ENCODE data around the gene EPN2.

EPN2 gene

DNA sequence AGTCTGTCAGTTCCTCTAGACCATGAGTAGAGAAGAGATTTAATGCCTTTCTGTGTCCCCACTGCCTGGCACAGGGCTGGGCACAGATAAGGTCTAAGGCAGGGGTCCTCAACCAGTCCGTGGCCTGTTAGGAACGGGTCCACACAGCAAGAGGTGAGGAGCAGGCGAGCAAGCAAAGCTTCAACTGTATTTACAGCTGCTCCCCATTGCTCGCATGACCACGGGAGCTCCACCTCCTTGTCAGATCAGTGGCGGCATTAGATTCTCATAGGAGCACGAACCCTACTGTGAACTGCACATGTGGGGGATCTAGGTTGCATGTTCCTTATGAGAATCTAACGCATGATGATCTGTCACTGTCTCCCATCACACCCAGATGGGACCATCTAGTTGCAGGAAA is 123.6 kb downstream of the EPN2 start:
- no peak for DNase-seq (ENCODE audit: insufficient read length, low spot score)
- peak; percentile 69 for FAIRE-seq

DNA sequence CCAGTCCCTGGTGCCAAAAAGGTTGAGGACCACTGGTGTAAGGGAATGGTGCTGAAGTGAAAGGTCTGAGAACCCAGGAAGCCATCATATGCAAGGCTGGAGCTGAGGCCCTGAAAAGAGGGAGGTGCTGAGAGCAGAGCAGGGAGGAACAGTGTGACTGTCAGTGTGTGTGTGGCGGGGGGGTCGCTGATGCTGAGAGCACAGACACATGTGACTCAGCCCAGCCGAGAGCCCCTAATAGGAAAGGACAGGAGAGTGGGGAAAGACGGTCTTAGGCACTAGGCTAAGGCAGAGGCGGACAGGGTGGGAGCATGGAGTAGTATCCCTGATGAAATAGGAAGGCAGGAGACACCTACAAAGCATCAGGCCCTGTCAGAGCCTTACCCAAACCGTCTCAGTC is 124.2 kb downstream of the EPN2 start:
- no peak for FAIRE-seq

DNA sequence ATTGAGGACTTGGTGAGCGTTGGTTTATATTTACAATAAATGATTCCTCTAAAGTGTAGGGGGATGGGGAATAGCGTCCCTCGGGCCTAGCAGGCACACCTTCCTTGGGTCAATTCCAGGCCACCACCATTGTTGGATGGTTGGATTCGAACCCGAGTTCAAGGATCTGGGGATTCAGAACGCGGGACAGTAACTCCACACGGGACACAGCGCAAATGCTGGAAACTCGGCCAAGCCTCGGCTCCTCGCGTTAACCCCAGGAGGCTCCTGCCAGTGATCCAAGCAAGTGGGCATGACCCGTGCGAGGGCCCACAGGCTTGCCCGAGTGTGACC is 124.7 kb downstream of the EPN2 start:
- FAIRE-seq: no peak

More for the DNA sequence above, 124.2 kb downstream of the EPN2 start:
- DNase-seq (ENCODE audit: insufficient read length, low spot score): no peak

DNA sequence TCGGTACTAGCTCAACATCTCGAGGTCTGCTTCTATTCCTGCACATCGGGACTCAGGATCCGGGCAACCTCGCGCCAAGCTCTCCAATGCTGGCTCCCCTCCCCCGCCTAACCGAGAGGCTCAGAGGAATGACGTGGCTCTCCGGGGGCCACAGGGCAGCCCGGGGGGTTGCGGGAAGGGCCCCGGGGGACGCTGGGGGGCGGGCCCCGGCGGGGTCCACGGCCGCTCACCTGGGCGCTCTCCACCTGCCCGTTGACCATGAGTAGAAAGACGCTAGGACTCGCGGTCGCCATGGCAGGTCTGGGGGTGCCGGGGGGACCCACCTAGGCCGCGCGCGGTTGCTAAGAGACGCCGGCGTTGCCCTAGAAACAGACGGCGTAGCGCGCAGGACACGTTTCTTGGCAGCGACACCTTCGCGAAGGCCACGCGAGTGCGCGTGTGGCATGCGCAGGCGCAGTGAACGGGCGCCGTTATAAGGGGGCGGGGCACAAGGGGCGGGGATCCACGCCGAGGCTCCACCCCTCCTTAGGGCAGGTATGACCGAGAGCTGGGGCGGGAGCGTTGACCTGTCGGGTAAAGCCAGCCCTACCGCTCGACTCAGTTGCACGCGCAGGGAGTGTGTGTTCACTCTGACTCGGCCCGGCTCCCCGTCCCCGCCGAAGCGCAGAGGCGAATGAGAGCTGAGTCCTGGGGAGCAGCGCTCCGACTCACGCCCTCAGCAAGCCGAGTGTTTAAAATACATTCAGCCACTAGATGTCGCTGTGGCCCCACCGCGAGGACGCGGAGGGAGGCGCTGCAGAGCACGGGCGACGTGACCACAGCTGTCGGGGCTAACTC is 125.3 kb downstream of the EPN2 start, which contains the start of gene B9D1:
Gene B9D1, minus strand, starts transcription at position 447 of the 837 bp plus-strand sequence. Its CDS starts 154 bp downstream, at position 293.
- DNase-seq (ENCODE audit: insufficient read length, low spot score) (peak; percentile 99), FAIRE-seq (peak; percentile 100)

More for the DNA sequence above, 124.7 kb downstream of the EPN2 start:
- DNase-seq (ENCODE audit: insufficient read length, low spot score): no peak

- FAIRE-seq: no peak
Measured at GRCh38 chr17:19363114-19363438, 125.9 kb downstream of the EPN2 start.

DNA sequence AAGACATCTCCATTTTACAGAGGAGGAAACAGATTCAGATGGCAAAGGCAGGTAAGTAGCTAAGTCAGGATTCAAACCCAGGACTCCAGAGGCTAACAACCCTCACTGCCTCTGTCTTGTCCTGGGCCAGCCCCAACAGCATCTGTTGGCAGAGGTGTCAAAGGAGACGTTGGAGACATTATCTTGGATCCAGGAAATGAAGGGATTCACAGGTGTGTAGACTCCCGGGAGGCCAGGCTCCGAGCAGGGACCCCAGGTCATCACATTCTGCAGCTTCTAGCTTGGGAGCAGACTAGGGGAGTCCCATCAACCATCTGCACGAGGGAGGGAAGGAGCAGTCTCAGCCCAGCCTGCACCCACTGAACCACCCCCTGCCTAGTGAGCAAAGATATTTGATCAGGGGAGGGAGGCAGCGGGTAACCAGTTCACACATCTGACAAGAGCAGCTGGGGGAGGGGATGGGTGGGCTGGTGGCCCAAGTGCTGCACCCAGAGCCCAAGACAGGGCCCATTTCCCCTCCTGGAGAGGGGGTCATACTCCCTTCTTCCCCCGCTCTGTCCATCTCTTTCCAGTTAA is 126.4 kb downstream of the EPN2 start:
- peak; percentile 28 for FAIRE-seq
- DNase-seq (ENCODE audit: insufficient read length, low spot score): no peak

More at GRCh38 chr17:19363114-19363438, 125.9 kb downstream of the EPN2 start:
- no peak for DNase-seq (ENCODE audit: insufficient read length, low spot score)

GRCh38 chr17:19364699-19365498 is 127.7 kb downstream of the EPN2 start:
- FAIRE-seq: peak; percentile 84
- no peak for DNase-seq (ENCODE audit: insufficient read length, low spot score)

DNA sequence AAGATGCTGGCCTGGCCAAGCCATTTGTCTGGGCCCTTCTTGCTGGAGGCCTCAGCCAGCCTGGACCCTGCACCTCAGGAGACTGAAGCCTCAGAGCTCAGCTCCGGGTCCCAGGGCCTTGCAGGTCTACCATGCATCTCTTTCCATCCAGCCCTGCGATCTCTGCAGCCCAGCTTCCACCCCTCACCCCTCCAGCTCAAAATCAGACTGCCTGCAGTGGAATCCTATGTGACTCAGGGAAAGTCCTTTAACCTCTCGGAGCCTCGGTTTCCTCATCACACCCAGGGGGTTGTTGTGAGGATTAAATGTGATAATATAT is 128.3 kb downstream of the EPN2 start:
- no peak for FAIRE-seq
- no peak for DNase-seq (ENCODE audit: insufficient read length, low spot score)

- DNase-seq (ENCODE audit: insufficient read length, low spot score) (no peak), FAIRE-seq (no peak)
Measured at GRCh38 chr17:19365833-19366636, 128.9 kb downstream of the EPN2 start.

DNA sequence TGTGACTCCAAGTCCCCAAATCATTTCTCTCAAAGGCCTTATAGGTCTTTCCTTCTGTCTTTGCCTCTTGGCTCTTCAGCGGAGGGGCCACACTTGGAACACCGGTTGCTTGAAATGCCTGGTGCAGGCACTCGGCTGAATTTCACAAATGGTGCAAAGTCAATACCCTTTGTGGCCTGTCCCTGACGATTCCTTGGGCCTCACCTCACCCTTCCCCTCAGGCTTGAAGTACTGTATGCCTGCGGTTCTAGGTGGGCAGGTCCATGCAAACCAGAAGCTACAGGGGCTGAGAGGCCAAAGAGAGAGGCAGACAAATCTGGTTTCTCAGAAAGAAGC is 129.4 kb downstream of the EPN2 start:
- peak; percentile 40 for FAIRE-seq

DNA sequence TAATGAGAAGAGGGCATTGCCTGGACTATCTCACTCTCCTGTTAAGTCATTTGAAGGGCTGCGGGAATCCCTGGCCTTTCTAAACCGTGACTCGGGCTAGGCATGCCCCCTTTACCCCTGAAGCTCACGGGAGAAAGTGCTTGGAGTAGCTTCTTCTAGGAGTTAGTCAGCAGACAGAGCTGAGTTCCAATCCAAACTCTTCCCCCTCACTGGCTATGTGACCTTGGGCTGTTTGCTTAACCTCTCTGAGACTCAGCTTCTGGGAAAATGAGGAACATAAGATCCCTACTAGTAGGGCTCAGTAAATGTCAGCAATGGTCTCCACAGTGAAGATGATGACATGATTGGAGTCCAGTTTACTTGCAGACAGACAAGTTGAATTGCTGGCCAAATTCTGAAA is 131.1 kb downstream of the EPN2 start:
- FAIRE-seq (no peak), DNase-seq (ENCODE audit: insufficient read length, low spot score) (no peak)

More for the DNA sequence above, 129.4 kb downstream of the EPN2 start:
- no peak for DNase-seq (ENCODE audit: insufficient read length, low spot score)

DNA sequence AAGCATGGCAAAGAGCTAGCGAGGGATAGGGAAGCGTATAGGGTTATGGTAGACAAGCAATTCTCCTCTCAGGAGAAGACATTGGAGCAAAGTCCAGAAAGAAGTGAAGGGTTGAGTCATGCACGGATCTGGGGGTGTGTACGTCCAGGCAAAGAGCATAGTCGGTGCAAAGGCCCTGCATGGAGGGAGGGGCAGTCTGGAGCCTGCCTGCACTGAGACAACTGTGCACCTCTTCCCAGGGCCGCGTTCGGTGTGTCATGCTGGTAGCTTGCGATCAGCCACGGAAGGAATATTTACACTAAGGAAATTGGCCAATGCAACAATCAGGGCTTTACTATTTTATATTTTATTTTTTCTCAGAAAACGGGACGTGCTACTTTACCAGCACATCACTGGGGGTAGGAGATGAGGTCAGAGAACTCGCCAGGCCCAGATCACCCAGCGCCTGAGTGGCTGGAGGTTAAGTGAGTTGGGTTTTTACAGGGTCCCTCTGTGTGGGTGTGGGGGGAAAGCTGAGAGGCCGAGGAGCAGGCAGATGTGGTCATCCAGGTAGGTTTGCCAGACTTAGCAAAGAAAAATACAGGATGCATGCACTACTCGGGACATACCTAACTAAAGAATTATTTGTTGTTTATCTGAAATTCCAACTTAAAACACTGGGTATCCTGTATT is 132.1 kb downstream of the EPN2 start:
- FAIRE-seq: peak; percentile 46
- no peak for DNase-seq (ENCODE audit: insufficient read length, low spot score)

DNA sequence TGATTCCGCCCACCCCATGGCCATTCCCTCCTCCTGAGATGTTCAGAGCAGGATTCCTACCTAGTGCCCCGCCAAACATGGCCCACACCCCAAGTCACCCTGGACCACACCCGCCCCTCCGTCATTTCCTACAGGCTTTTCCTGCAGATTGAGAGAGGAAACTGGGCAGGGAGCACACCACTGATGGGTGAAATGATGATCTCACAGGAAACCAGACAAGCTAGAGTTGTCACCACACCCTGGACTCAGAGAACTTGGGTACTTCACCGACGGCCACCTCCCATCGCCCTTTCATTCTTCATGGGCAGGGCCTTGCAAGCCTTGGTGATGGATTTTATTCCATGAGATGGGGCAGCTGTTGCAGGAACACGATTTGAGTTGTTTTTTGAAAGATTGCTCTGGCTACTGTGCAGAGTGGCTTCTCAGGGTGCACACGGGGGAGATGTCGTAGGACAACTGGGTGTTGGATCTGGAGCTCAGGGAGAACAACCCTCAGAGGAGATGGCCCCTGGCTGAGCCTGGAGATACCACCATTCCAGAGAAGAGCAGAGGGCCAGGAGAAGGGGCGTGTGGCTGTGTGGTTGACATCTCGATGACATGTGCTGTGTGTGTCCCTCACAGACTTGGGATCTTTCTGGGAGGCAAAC is 132.8 kb downstream of the EPN2 start:
- DNase-seq (ENCODE audit: insufficient read length, low spot score) (no peak), FAIRE-seq (peak; percentile 33)

GRCh38 chr17:19370493-19370960 is 133.4 kb downstream of the EPN2 start:
- DNase-seq (ENCODE audit: insufficient read length, low spot score): no peak
- FAIRE-seq: peak; percentile 33

DNA sequence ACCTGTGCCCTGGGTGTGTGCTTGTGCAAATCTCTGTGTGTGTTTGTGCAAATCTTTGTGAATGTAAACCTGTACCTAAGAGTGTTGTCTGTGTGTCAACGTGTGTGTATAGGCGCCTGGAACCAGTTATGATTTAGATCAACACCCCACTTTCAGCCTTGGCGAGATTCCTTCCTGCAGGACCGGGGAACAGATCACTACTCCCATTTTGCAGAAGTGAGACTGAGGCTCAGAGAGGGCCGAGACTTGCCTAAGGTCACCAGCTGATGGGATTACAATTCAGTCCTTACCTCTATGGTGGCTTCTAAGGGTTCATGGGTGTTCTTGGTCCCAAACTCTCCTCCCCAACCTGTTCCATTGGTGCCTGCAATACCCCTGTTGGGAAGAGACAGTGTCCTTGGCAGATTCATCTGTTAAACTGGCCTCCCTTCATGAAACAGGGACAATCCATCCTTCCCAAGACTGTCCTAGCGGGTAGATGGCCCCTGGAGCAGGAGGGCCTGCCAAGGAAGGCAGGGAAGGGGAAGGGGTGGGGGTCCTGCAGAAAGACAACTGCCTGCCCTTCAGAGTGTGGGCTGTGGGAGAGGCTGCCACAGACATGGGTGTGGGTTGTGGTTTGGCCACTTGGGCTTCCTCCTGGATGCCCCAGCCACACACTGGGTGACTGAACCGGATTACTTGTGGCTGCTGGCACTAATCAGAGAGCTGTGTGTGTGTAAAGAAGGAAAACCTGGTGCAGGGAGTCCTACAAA is 134.3 kb downstream of the EPN2 start:
- FAIRE-seq: peak; percentile 79
- DNase-seq (ENCODE audit: insufficient read length, low spot score): no peak

DNA sequence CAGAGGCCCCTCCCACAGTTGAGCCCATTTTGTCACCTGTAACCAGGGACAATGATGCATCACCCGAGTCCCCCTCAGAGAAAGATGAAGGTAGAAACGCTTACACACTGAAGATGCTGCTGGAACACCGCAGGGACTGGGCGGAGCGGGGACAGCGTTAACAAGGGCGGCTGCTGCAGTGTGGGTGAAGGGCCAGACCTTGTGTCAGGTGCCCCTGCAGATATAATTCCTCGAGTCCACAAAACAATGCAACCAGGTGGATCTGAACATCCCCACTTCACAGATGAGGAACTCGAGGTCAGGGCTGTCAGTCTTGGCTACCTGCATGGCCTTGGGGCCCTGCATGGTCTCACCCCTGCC is 134.8 kb downstream of the EPN2 start:
- DNase-seq (ENCODE audit: insufficient read length, low spot score) (no peak), FAIRE-seq (no peak)

GRCh38 chr17:19372439-19372838 is 135.3 kb downstream of the EPN2 start:
- no peak for DNase-seq (ENCODE audit: insufficient read length, low spot score)
- FAIRE-seq: no peak

DNA sequence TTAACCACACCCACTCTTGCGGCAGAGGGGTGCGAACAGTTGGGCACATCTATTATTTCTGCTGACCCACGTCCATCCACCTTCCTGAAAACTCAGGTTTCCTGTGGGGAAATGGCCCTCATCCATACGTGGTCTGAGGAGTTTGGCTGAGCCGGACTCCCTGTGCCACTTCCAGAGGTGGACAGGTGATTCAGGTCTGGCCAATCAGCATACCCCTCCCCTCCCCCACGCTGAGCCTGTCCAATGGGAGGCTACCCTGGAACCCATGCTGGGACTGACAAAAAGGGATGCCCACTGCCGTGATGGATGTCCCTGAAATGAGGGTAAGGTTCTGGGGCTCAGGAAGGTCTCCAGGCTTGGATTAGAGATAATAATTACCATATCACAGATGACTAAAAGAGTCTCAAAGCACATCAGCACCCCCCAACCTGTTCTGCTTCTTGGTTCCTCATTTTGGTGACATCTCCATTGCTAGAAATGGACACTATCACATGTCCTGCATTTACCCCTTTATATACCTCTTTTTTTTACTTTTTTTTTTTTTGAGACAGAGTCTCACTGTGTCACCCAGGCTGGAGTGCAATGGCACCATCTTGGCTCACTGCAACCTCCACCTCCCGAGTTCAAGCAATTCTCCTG is 135.8 kb downstream of the EPN2 start:
- peak; percentile 33 for FAIRE-seq
- DNase-seq (ENCODE audit: insufficient read length, low spot score): no peak

DNA sequence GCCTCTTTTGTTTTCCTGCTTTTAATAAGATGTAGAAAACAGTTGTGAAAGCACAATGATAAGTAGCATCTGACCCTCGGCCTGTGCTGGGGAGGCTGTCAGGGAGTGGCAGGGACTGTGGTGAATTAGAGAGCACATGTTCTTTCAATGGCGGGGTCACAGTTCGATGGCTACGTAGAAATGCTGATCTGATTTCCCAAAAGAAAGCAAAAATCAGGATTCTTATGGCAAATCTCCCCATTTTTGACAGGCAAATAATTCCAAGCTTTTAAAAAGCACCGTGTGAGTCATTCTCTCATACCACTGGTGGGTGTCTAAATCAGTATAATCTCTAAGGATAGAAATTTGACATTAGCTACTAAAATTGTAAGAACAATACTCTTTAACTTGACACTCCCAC is 137.0 kb downstream of the EPN2 start:
- peak; percentile 48 for FAIRE-seq
- no peak for DNase-seq (ENCODE audit: insufficient read length, low spot score)
